H9 (cell line): ENCODE results near the gene CHN2. TPM values are rescaled to one million over a fixed set of nuclear protein-coding genes. Genes with fewer than 3 reads are reported as not detected.

Source experiments
- DNase-seq: peaks from one replicate; pipeline ENCODE4 v3.0.0-alpha.2; 2017
- H2AFZ ChIP-seq: one replicate; pipeline ENCODE4 v1.6.1; 2013; ENCODE audit warnings: mild to moderate bottlenecking, low read length, control low read depth, moderate library complexity
- H2AK5ac ChIP-seq: 2 replicates; pipeline ENCODE4 v1.6.1; 2013; ENCODE audit warnings: low read length, control low read depth, mixed read lengths; ENCODE audit not compliant: insufficient read length
- H2BK120ac ChIP-seq: one replicate; pipeline ENCODE4 v1.6.1; 2013; ENCODE audit warnings: low read depth, mild to moderate bottlenecking, low read length, control low read depth, inconsistent platforms; ENCODE audit not compliant: poor library complexity, severe bottlenecking
- H2BK12ac ChIP-seq: 2 replicates; pipeline ENCODE4 v1.6.1; 2013; ENCODE audit warnings: low read length, control low read depth, mixed read lengths, low read depth; ENCODE audit not compliant: insufficient read length
- H2BK15ac ChIP-seq: 2 replicates; pipeline ENCODE4 v1.6.1; 2013; ENCODE audit warnings: low read depth, low read length, control low read depth
- H2BK20ac ChIP-seq: one replicate; pipeline ENCODE4 v1.6.1; 2013; ENCODE audit warnings: low read depth, mild to moderate bottlenecking, low read length, control low read depth, inconsistent platforms; ENCODE audit not compliant: poor library complexity, severe bottlenecking
- H2BK5ac ChIP-seq: 2 replicates; pipeline ENCODE4 v1.6.1; 2013; ENCODE audit warnings: low read length, control low read depth, mixed read lengths; ENCODE audit not compliant: insufficient read length
- H3K14ac ChIP-seq: 2 replicates; pipeline ENCODE4 v1.6.1; 2013; ENCODE audit warnings: low read length, control low read depth; ENCODE audit not compliant: insufficient read depth
- H3K18ac ChIP-seq: 2 replicates; pipeline ENCODE4 v1.6.1; 2013; ENCODE audit warnings: low read depth, mild to moderate bottlenecking, mixed read lengths, low read length, control low read depth; ENCODE audit not compliant: insufficient read length
- H3K23ac ChIP-seq: 2 replicates; pipeline ENCODE4 v1.6.1; 2013; ENCODE audit warnings: low read length, control low read depth, mixed read lengths, low read depth; ENCODE audit not compliant: insufficient read length
- H3K23me2 ChIP-seq: 2 replicates; pipeline ENCODE4 v1.6.1; 2013; ENCODE audit warnings: low read depth, mild to moderate bottlenecking, mixed read lengths, low read length, control low read depth; ENCODE audit not compliant: insufficient read length, poor library complexity, severe bottlenecking
- H3K27ac ChIP-seq: 2 replicates; pipeline ENCODE4 v1.5.1; 2013; ENCODE audit warnings: low read length, control low read depth, mixed read lengths, low read depth; ENCODE audit not compliant: insufficient read length
- H3K27me3 ChIP-seq: 2 replicates; pipeline ENCODE4 v1.6.1; 2013; ENCODE audit warnings: low read length, control low read depth, inconsistent platforms; ENCODE audit not compliant: insufficient read depth
- H3K4ac ChIP-seq: 2 replicates; pipeline ENCODE4 v1.6.1; 2013; ENCODE audit warnings: low read depth, mild to moderate bottlenecking, control low read depth, inconsistent platforms, low read length, moderate library complexity
- H3K4me1 ChIP-seq: 2 replicates; pipeline ENCODE4 v1.6.1; 2013; ENCODE audit warnings: low read length, control low read depth, inconsistent platforms; ENCODE audit not compliant: insufficient read depth
- H3K4me2 ChIP-seq: 2 replicates; pipeline ENCODE4 v1.6.1; 2013; ENCODE audit warnings: low read length, control low read depth, mixed read lengths; ENCODE audit not compliant: insufficient read length, insufficient read depth
- H3K56ac ChIP-seq: 2 replicates; pipeline ENCODE4 v1.6.1; 2013; ENCODE audit warnings: low read depth, mild to moderate bottlenecking, mixed read lengths, low read length, control low read depth; ENCODE audit not compliant: insufficient read length
- H3K79me1 ChIP-seq: 2 replicates; pipeline ENCODE4 v1.6.1; 2013; ENCODE audit warnings: low read depth, mild to moderate bottlenecking, moderate library complexity, low read length, control low read depth, inconsistent platforms; ENCODE audit not compliant: insufficient read depth, poor library complexity, severe bottlenecking
- H3K79me2 ChIP-seq: 2 replicates; pipeline ENCODE4 v1.6.1; 2013; ENCODE audit warnings: low read length, control low read depth, inconsistent platforms; ENCODE audit not compliant: insufficient read depth
- H3K9ac ChIP-seq: 2 replicates; pipeline ENCODE4 v1.6.1; 2013; ENCODE audit warnings: low read length, control low read depth, mixed read lengths; ENCODE audit not compliant: insufficient read length; ENCODE audit errors: extremely low read depth
- H3K9me3 ChIP-seq: one replicate; pipeline ENCODE4 v1.6.1; 2013; ENCODE audit warnings: low read depth, low read length, inconsistent platforms; ENCODE audit not compliant: control insufficient read depth
- H3T11ph ChIP-seq: one replicate; pipeline ENCODE4 v1.6.1; 2013; ENCODE audit warnings: mild to moderate bottlenecking, low read length, control low read depth, inconsistent platforms
- H4K20me1 ChIP-seq: one replicate; pipeline ENCODE4 v1.6.1; 2013; ENCODE audit not compliant: control insufficient read depth, insufficient read length, insufficient read depth
- H4K5ac ChIP-seq: 2 replicates; pipeline ENCODE4 v1.6.1; 2013; ENCODE audit warnings: low read depth, mild to moderate bottlenecking, mixed read lengths, low read length, control low read depth; ENCODE audit not compliant: insufficient read length
- H4K8ac ChIP-seq: replicated peaks from 2 replicates; pipeline ENCODE4 v1.6.1; 2013; ENCODE audit warnings: low read length, control low read depth, mixed read lengths, low read depth; ENCODE audit not compliant: insufficient read length
- H4K91ac ChIP-seq: 2 replicates; pipeline ENCODE4 v1.6.1; 2013; ENCODE audit warnings: low read depth, mild to moderate bottlenecking, moderate library complexity, mixed read lengths, low read length, control low read depth; ENCODE audit not compliant: insufficient read length
- H3K27ac Mint-ChIP-seq, 3 experiments: 2 replicates in 2 of 3; 3 replicates in 1 of 3; pipeline ENCODE4 v1.8.0; 2020 to 2021; ENCODE audit warnings: mixed read lengths in 3 of 3, mild to moderate bottlenecking in 1 of 3, moderate library complexity in 1 of 3
- H3K27me3 Mint-ChIP-seq: 2 replicates; pipeline ENCODE4 v1.8.0; 2021; ENCODE audit warnings: low read depth, mild to moderate bottlenecking, moderate library complexity, mixed read lengths
- H3K36me3 Mint-ChIP-seq, 3 experiments: 2 replicates in 2 of 3; 3 replicates in 1 of 3; pipeline ENCODE4 v1.8.0; 2020 to 2021; ENCODE audit warnings: low read depth in 3 of 3, mixed read lengths in 3 of 3; ENCODE audit not compliant: insufficient read depth in 1 of 3
- H3K4me1 Mint-ChIP-seq, 2 experiments: 2 replicates each; pipeline ENCODE4 v1.8.0; 2020; ENCODE audit warnings: mixed read lengths in 2 of 2
- H3K4me3 Mint-ChIP-seq, 2 experiments: 2 replicates in 1 of 2; 3 replicates in 1 of 2; pipeline ENCODE4 v1.8.0; 2020 to 2021; ENCODE audit warnings: mild to moderate bottlenecking in 2 of 2, mixed read lengths in 2 of 2, moderate library complexity in 1 of 2
- H3K9me3 Mint-ChIP-seq, 2 experiments: 2 replicates in 1 of 2; 3 replicates in 1 of 2; pipeline ENCODE4 v1.8.0; 2020; ENCODE audit warnings: mild to moderate bottlenecking in 2 of 2, mixed read lengths in 2 of 2, moderate library complexity in 1 of 2
- WGBS: extraction: QIAGEN DNeasy Blood & Tissue Kit; methylation state at CpG from one replicate; pipeline ENCODE4 v1.1.7; 2013; ENCODE audit warnings: missing lambda C conversion rate, low lambda C conversion rate, mixed read lengths; ENCODE audit not compliant: insufficient read length; ENCODE audit errors: extremely low coverage; 5-methylcytosine and 5-hydroxymethylcytosine counted together
- total RNA-seq: library from RNA; stranded (reverse); gene quantifications from 2 replicates; pipeline ENCODE4 v1.2.1, GENCODE V29; 2021
- TF ChIP-seq, protein P1 (sequence below): fragments of 200-600 bp; sonication (generic); conservative IDR thresholded peaks from 3 replicates; pipeline ENCODE4 v1.8.0; 2021; ENCODE audit warnings: antibody characterized with exemption, mild to moderate bottlenecking

Gene CHN2
- total RNA-seq, 1 experiment from 2014 or later, result 3.3 TPM

DNA sequence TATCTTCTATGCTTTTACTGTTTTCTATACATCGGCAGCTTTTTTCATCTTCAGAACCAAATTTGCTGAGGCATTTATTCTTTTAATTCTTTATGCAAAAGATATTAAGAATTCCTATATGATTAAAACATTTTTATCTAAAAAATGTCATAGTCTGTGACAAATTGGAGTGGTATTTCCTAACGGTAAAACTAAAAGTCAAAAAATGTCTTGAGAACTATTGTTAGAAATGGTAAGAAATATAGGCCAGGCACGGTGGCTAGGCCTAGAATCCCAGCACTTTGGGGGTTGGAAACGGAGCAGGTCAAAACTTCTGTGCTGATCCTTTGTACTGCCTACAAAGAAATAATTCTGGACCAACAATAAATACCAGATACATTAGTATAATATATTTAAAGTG lies 311.4 kb downstream of the CHN2 start:
- Mint-ChIP-seq H3K4me3 (no peak overlapping the region), H3K27me3 (no peaks in the 10 kb centered on the region), H3K9me3 (no peaks in the 10 kb centered on the region), H3K27ac (no peak overlapping the region), H3K36me3 (no peaks in the 10 kb centered on the region), H3K4me1 (peaks cover 8 to 14% of the 10 kb centered on the region in 2 experiments)
- Histone ChIP-seq H3K27ac (no peak overlapping the region), H2BK12ac (no peak overlapping the region), H3K56ac (no peak overlapping the region), H3K9ac (no peak overlapping the region), H3K18ac (no peak overlapping the region), H3K27me3 (no peaks in the 10 kb centered on the region), H2AK5ac (no peak overlapping the region), H4K20me1 (no peaks in the 10 kb centered on the region), H3K79me1 (no peaks in the 10 kb centered on the region), H3T11ph (no peak overlapping the region), H2BK15ac (no peak overlapping the region), H3K4me2 (no peak overlapping the region), H3K23ac (no peak overlapping the region), H3K4ac (no peak overlapping the region), H3K14ac (no peak overlapping the region), H4K8ac (no peak overlapping the region), H2BK120ac (no peak overlapping the region), H3K79me2 (no peaks in the 10 kb centered on the region), H4K5ac (no peak overlapping the region), H4K91ac (no peak overlapping the region), H3K4me1 (peaks cover 5% of the 10 kb centered on the region; the same call in 1 of the 2 replicates), H3K9me3 (no peaks in the 10 kb centered on the region), H2AFZ (no peak overlapping the region), H2BK5ac (no peak overlapping the region), H2BK20ac (no peak overlapping the region), H3K23me2 (no peaks in the 10 kb centered on the region)
- TF ChIP-seq, protein P1, sequence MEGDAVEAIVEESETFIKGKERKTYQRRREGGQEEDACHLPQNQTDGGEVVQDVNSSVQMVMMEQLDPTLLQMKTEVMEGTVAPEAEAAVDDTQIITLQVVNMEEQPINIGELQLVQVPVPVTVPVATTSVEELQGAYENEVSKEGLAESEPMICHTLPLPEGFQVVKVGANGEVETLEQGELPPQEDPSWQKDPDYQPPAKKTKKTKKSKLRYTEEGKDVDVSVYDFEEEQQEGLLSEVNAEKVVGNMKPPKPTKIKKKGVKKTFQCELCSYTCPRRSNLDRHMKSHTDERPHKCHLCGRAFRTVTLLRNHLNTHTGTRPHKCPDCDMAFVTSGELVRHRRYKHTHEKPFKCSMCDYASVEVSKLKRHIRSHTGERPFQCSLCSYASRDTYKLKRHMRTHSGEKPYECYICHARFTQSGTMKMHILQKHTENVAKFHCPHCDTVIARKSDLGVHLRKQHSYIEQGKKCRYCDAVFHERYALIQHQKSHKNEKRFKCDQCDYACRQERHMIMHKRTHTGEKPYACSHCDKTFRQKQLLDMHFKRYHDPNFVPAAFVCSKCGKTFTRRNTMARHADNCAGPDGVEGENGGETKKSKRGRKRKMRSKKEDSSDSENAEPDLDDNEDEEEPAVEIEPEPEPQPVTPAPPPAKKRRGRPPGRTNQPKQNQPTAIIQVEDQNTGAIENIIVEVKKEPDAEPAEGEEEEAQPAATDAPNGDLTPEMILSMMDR, result no peak
- no CpG with 5 or more reads among the region's 4 CpGs for WGBS
- no peak for DNase-seq
